Neural progenitor cell (in vitro differentiated cells): Measurements from ENCODE around the gene GALNTL6. TPM values are rescaled to one million over a fixed set of nuclear protein-coding genes. Genes with fewer than 3 reads are reported as not detected.

Source experiments
- DNase-seq: peaks from one replicate; pipeline ENCODE4 v3.0.0-alpha.2; 2016; ENCODE audit warnings: low spot score
- H2AFZ ChIP-seq: fragments of 200-600 bp; sonication (generic); replicated peaks from 2 replicates; pipeline ENCODE4 v1.6.1; 2016; ENCODE audit warnings: antibody characterized with exemption
- H3F3A ChIP-seq: fragments of 200-600 bp; sonication (generic); 2 replicates; pipeline ENCODE4 v1.6.1; 2016; ENCODE audit warnings: antibody characterized with exemption, low read depth
- H3K27ac ChIP-seq: fragments of 200-600 bp; sonication (generic); 2 replicates; pipeline ENCODE4 v1.5.1; 2016; ENCODE audit warnings: mild to moderate bottlenecking
- H3K27me3 ChIP-seq: fragments of 200-600 bp; sonication (generic); 2 replicates; pipeline ENCODE4 v1.6.1; 2016; ENCODE audit warnings: mild to moderate bottlenecking, moderate library complexity
- H3K36me3 ChIP-seq: fragments of 200-600 bp; sonication (generic); 2 replicates; pipeline ENCODE4 v1.5.1; 2016
- H3K4me1 ChIP-seq: fragments of 200-600 bp; sonication (generic); 2 replicates; pipeline ENCODE4 v1.6.1; 2016; ENCODE audit warnings: mixed run types
- H3K4me2 ChIP-seq: fragments of 200-600 bp; sonication (generic); 2 replicates; pipeline ENCODE4 v1.6.1; 2016
- H3K4me3 ChIP-seq: fragments of 200-600 bp; sonication (generic); 2 replicates; pipeline ENCODE4 v1.5.1; 2016
- H3K79me2 ChIP-seq: fragments of 200-600 bp; sonication (generic); 2 replicates; pipeline ENCODE4 v1.6.1; 2016; ENCODE audit warnings: low read depth
- H3K9ac ChIP-seq: fragments of 200-600 bp; sonication (generic); 2 replicates; pipeline ENCODE4 v1.6.1; 2016
- H3K9me3 ChIP-seq: fragments of 200-600 bp; sonication (generic); 2 replicates; pipeline ENCODE4 v1.5.1; 2016; ENCODE audit warnings: low read depth
- H4K20me1 ChIP-seq: fragments of 200-600 bp; sonication (generic); 2 replicates; pipeline ENCODE4 v1.6.1; 2016; ENCODE audit warnings: low read depth
- H3K27ac Mint-ChIP-seq: 3 replicates; pipeline ENCODE4 v1.8.0; 2021; ENCODE audit warnings: mixed read lengths
- H3K27me3 Mint-ChIP-seq: 2 replicates; pipeline ENCODE4 v1.8.0; 2022; ENCODE audit warnings: low read depth, mild to moderate bottlenecking, inconsistent platforms, moderate library complexity, mixed read lengths; ENCODE audit not compliant: insufficient read depth
- H3K36me3 Mint-ChIP-seq: 3 replicates; pipeline ENCODE4 v1.8.0; 2021; ENCODE audit warnings: mixed read lengths
- H3K4me1 Mint-ChIP-seq: 3 replicates; pipeline ENCODE4 v1.8.0; 2021; ENCODE audit warnings: mixed read lengths
- H3K4me3 Mint-ChIP-seq: 3 replicates; pipeline ENCODE4 v1.8.0; 2021; ENCODE audit warnings: mild to moderate bottlenecking, moderate library complexity, mixed read lengths
- H3K9me3 Mint-ChIP-seq: 3 replicates; pipeline ENCODE4 v1.8.0; 2020; ENCODE audit warnings: mixed read lengths
- EZH2 ChIP-seq: fragments of 200-600 bp; sonication (generic); IDR thresholded peaks from 2 replicates; pipeline ENCODE4 v1.6.1; 2017; ENCODE audit warnings: antibody characterized with exemption, mild to moderate bottlenecking, moderate library complexity
- EZH2phosphoT487 ChIP-seq: fragments of 200-600 bp; sonication (generic); IDR thresholded peaks from 2 replicates; pipeline ENCODE4 v1.6.1; 2017; ENCODE audit warnings: antibody characterized with exemption
- total RNA-seq: library from RNA; depleted of rRNA; stranded (reverse); fragments of >200 nt; gene quantifications from 2 replicates; pipeline ENCODE4 v1.2.3, GENCODE V29; 2015; ENCODE audit warnings: low replicate concordance
- TF ChIP-seq, protein P1 (sequence below): fragments of 200-600 bp; sonication (generic); IDR thresholded peaks from 2 replicates; pipeline ENCODE4 v1.5.1; 2017; ENCODE audit warnings: antibody characterized with exemption, mild to moderate bottlenecking

The GALNTL6 gene
- total RNA-seq, 1 donor from 2014 or later: 0.15 TPM

DNA sequence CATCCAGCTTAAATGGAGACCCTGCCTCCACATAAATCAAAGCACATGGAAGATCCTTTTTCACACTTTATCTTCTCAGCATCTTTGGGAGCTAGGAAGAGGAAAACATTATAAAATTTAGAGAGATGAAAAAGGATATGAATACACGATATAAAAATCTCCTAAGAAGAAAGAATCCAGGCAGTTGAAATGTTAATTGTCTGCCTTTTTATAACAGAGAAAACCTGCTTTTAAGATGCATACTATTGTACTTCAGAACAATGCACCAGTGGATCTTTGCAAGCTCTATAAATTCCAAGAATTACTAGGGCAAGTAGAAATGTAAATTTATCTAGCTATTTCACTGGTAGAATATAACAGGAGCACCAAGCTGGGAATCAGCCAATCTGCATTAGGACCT, 1055.1 kb downstream of the GALNTL6 start:
- Histone ChIP-seq H3K9me3 (no peaks in the 10 kb centered on the region), H3K9ac (no peak overlapping the region), H3K4me2 (no peak overlapping the region), H3K36me3 (no peaks in the 10 kb centered on the region), H3K27ac (no peak overlapping the region), H3F3A (no peaks in the 10 kb centered on the region), H3K27me3 (no peaks in the 10 kb centered on the region), H4K20me1 (no peaks in the 10 kb centered on the region), H3K4me3 (no peak overlapping the region), H3K4me1 (no peaks in the 10 kb centered on the region), H3K79me2 (no peaks in the 10 kb centered on the region), H2AFZ (no peak overlapping the region)
- TF ChIP-seq EZH2phosphoT487 (no peak), EZH2 (no peak)
- TF ChIP-seq, protein P1, sequence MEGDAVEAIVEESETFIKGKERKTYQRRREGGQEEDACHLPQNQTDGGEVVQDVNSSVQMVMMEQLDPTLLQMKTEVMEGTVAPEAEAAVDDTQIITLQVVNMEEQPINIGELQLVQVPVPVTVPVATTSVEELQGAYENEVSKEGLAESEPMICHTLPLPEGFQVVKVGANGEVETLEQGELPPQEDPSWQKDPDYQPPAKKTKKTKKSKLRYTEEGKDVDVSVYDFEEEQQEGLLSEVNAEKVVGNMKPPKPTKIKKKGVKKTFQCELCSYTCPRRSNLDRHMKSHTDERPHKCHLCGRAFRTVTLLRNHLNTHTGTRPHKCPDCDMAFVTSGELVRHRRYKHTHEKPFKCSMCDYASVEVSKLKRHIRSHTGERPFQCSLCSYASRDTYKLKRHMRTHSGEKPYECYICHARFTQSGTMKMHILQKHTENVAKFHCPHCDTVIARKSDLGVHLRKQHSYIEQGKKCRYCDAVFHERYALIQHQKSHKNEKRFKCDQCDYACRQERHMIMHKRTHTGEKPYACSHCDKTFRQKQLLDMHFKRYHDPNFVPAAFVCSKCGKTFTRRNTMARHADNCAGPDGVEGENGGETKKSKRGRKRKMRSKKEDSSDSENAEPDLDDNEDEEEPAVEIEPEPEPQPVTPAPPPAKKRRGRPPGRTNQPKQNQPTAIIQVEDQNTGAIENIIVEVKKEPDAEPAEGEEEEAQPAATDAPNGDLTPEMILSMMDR: no peak
- Mint-ChIP-seq H3K4me3 (no peak overlapping the region), H3K27ac (no peak overlapping the region), H3K27me3 (no peaks in the 10 kb centered on the region), H3K4me1 (peaks cover 9% of the 10 kb centered on the region), H3K36me3 (no peaks in the 10 kb centered on the region), H3K9me3 (peaks cover 6% of the 10 kb centered on the region)
- no peak for DNase-seq

DNA sequence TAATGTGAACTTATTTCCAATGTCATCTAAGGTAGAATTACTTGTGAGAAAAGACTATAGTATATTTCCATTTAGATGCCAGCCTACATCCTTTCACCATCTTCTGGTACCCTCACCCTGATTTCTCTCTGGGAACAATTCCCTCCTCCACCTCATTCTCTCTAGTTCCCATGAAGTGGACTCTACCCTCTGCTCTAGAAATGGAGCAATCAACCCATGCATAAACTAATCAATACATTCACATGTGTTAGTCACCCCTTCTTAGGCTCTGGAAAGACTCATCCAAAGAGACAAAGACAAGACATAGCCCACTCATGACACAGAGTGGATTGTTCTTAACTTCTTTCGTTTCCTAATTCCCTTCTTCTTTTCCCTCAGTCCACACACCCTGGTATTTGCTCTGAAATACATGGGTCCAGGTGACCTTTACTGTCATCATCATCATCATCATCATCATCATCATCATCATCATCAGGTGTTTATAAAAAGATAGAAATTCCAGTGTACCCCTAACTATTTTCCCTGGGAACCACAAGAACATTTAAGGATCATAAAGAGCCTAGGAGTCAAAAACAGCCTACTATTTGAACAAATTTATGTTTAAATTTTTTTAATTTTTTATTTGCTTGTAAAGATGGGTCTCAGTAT, 1056.5 kb downstream of the GALNTL6 start:
- H3K4me3 ChIP-seq: no peak overlapping the region
- no peak for TF ChIP-seq EZH2
- no peak for TF ChIP-seq EZH2phosphoT487
- H3K36me3 ChIP-seq: no peaks in the 10 kb centered on the region
- no peaks in the 10 kb centered on the region for H3F3A ChIP-seq
- H3K4me1 ChIP-seq: no peaks in the 10 kb centered on the region
- Mint-ChIP-seq H3K36me3 (no peaks in the 10 kb centered on the region), H3K27me3 (no peaks in the 10 kb centered on the region), H3K9me3 (no peaks in the 10 kb centered on the region), H3K4me3 (no peak overlapping the region), H3K4me1 (peaks cover 9% of the 10 kb centered on the region), H3K27ac (no peak overlapping the region)
- no peak for DNase-seq
- no peaks in the 10 kb centered on the region for H3K27me3 ChIP-seq
- no peaks in the 10 kb centered on the region for H4K20me1 ChIP-seq
- no peak overlapping the region for H3K9ac ChIP-seq
- no peaks in the 10 kb centered on the region for H3K9me3 ChIP-seq
- no peak overlapping the region for H2AFZ ChIP-seq
- H3K27ac ChIP-seq: no peak overlapping the region
- H3K4me2 ChIP-seq: no peak overlapping the region
- no peaks in the 10 kb centered on the region for H3K79me2 ChIP-seq

DNA sequence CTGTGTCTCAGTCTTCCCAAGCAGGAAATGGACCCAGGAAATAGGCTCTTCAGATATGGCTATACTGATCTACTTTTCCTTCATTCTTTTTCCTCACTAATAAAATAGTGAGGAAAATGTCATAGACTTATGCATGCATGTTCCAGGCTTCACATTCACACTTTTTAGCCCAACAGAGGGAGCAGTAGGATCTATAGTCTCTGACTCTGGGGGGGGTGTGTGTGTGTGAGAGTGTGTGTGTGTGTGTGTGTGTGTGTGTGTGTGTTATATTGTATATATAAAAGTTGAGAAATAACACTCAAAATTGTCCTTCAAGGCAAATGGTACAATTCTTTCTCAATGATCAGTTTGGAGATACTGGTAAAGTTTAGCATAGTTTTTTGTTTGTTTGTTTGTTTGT, 1058.2 kb downstream of the GALNTL6 start:
- Histone ChIP-seq H2AFZ (no peak overlapping the region), H3K4me3 (no peak overlapping the region), H3F3A (no peaks in the 10 kb centered on the region), H3K9me3 (no peaks in the 10 kb centered on the region), H3K27ac (no peak overlapping the region), H3K27me3 (no peaks in the 10 kb centered on the region), H3K79me2 (no peaks in the 10 kb centered on the region), H3K4me2 (no peak overlapping the region), H3K4me1 (no peaks in the 10 kb centered on the region), H4K20me1 (no peaks in the 10 kb centered on the region), H3K36me3 (no peaks in the 10 kb centered on the region), H3K9ac (no peak overlapping the region)
- TF ChIP-seq, protein P1: no peak
- no peak for TF ChIP-seq EZH2
- no peak for TF ChIP-seq EZH2phosphoT487
- H3K27ac Mint-ChIP-seq: no peak overlapping the region
- H3K27me3 Mint-ChIP-seq: no peaks in the 10 kb centered on the region
- H3K4me1 Mint-ChIP-seq: peaks cover 9% of the 10 kb centered on the region
- no peak overlapping the region for H3K4me3 Mint-ChIP-seq
- no peaks in the 10 kb centered on the region for H3K36me3 Mint-ChIP-seq
- DNase-seq: no peak
- H3K9me3 Mint-ChIP-seq: no peaks in the 10 kb centered on the region

DNA sequence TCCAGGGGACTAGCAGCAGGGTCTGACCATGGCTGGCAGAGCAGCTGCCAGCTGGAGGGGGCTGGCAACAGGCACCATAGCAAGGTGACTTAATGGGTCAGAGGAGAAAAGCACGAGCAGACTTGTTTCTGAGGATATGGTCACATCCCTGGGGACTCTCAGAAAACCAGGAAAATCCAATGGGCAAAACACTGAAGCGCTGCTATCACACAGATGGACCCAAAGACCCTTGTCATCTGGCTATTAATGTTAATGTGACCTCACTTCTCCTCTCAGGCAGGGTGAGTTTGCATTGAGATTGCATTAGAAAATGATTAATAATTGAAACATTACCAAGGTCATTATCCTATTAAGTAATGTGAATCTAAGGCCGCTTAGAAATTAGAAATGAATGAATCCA, 1061.7 kb downstream of the GALNTL6 start:
- H3K27ac ChIP-seq: no peak overlapping the region
- TF ChIP-seq EZH2phosphoT487: no peak
- TF ChIP-seq, protein P1: no peak
- TF ChIP-seq EZH2: no peak
- no peaks in the 10 kb centered on the region for H3K4me1 ChIP-seq
- H3F3A ChIP-seq: no peaks in the 10 kb centered on the region
- Mint-ChIP-seq H3K27ac (no peak overlapping the region), H3K27me3 (no peaks in the 10 kb centered on the region), H3K36me3 (no peaks in the 10 kb centered on the region), H3K4me3 (no peak overlapping the region), H3K9me3 (no peaks in the 10 kb centered on the region), H3K4me1 (no peaks in the 10 kb centered on the region)
- H3K36me3 ChIP-seq: no peaks in the 10 kb centered on the region
- no peaks in the 10 kb centered on the region for H3K9me3 ChIP-seq
- DNase-seq: no peak
- no peaks in the 10 kb centered on the region for H4K20me1 ChIP-seq
- no peak overlapping the region for H2AFZ ChIP-seq
- no peak overlapping the region for H3K4me3 ChIP-seq
- no peaks in the 10 kb centered on the region for H3K79me2 ChIP-seq
- H3K9ac ChIP-seq: no peak overlapping the region
- H3K4me2 ChIP-seq: no peak overlapping the region
- H3K27me3 ChIP-seq: no peaks in the 10 kb centered on the region
